SK-N-SH treated with all-trans-retinoic acid at 6 μM for 48 hours (cell line): Measurements from ENCODE around the gene GRAMD2A.

Source experiments
- ATAC-seq: fragments of 200-7000 bp; cut with Tn5 transposase; 3 replicates; pipeline ENCODE4 v1.9.1; 2020; ENCODE audit warnings: mild to moderate bottlenecking, moderate library complexity
- ARNTL ChIP-seq: fragments of 450-650 bp; formaldehyde crosslinking; IDR thresholded peaks from 2 replicates; pipeline ENCODE4 v1.5.0; 2020; ENCODE audit warnings: low read depth, mild to moderate bottlenecking, moderate library complexity, borderline replicate concordance
- CREB5 ChIP-seq: fragments of 250-450 bp; sonication (Bioruptor Pico); IDR thresholded peaks from 2 replicates; pipeline ENCODE4 v1.5.1; 2020; ENCODE audit warnings: low read depth, mild to moderate bottlenecking, moderate library complexity
- CSDC2 ChIP-seq: fragments of 250-450 bp; sonication (Bioruptor Pico); IDR thresholded peaks from 2 replicates; pipeline ENCODE4 v1.5.0; 2020; ENCODE audit warnings: mild to moderate bottlenecking, moderate library complexity
- ESRRG ChIP-seq: fragments of 250-450 bp; sonication (Bioruptor Pico); IDR thresholded peaks from 2 replicates; pipeline ENCODE4 v1.6.1; 2021; ENCODE audit warnings: mild to moderate bottlenecking
- GLIS3 ChIP-seq: fragments of 250-450 bp; sonication (Bioruptor Pico); IDR thresholded peaks from 2 replicates; pipeline ENCODE4 v1.5.0; 2020; ENCODE audit warnings: mild to moderate bottlenecking, moderate library complexity
- ISL1 ChIP-seq: fragments of 250-450 bp; sonication (Bioruptor Pico); IDR thresholded peaks from 2 replicates; pipeline ENCODE4 v2.1.2; 2022; ENCODE audit warnings: mild to moderate bottlenecking, moderate library complexity
- OSR1 ChIP-seq: fragments of 250-450 bp; sonication (Bioruptor Pico); IDR thresholded peaks from 2 replicates; pipeline ENCODE4 v1.8.0; 2022; ENCODE audit warnings: moderate library complexity, mild to moderate bottlenecking, inconsistent platforms
- PATZ1 ChIP-seq: fragments of 250-450 bp; sonication (Bioruptor Pico); IDR thresholded peaks from 2 replicates; pipeline ENCODE4 v1.8.0; 2020; ENCODE audit warnings: mild to moderate bottlenecking, moderate library complexity, borderline replicate concordance
- POU6F1 ChIP-seq: fragments of 250-450 bp; sonication (Bioruptor Pico); IDR thresholded peaks from 2 replicates; pipeline ENCODE4 v1.8.0; 2021; ENCODE audit warnings: low read depth, mild to moderate bottlenecking, moderate library complexity, borderline replicate concordance
- PPARA ChIP-seq: fragments of 250-450 bp; sonication (Bioruptor Pico); IDR thresholded peaks from 2 replicates; pipeline ENCODE4 v1.5.0; 2020; ENCODE audit warnings: mild to moderate bottlenecking, borderline replicate concordance
- RARB ChIP-seq: fragments of 250-450 bp; sonication (Bioruptor Pico); IDR thresholded peaks from 2 replicates; pipeline ENCODE4 v1.8.0; 2021; ENCODE audit warnings: mild to moderate bottlenecking, moderate library complexity
- SNAI2 ChIP-seq: fragments of 250-450 bp; sonication (Bioruptor Pico); IDR thresholded peaks from 2 replicates; pipeline ENCODE4 v1.5.0; 2020; ENCODE audit warnings: mild to moderate bottlenecking, moderate library complexity
- TOX ChIP-seq: fragments of 250-450 bp; sonication (Bioruptor Pico); IDR thresholded peaks from 2 replicates; pipeline ENCODE4 v1.8.0; 2021; ENCODE audit warnings: mild to moderate bottlenecking, moderate library complexity, borderline replicate concordance
- ZC3H10 ChIP-seq: fragments of 250-450 bp; sonication (Bioruptor Pico); IDR thresholded peaks from 2 replicates; pipeline ENCODE4 v1.5.1; 2021; ENCODE audit warnings: mild to moderate bottlenecking, moderate library complexity
- ZFP3 ChIP-seq: fragments of 250-450 bp; sonication (Bioruptor Pico); IDR thresholded peaks from 2 replicates; pipeline ENCODE4 v1.5.0; 2020; ENCODE audit warnings: mild to moderate bottlenecking, moderate library complexity
- ZFP30 ChIP-seq: fragments of 450-650 bp; formaldehyde crosslinking; IDR thresholded peaks from 2 replicates; pipeline ENCODE4 v1.5.0; 2022; ENCODE audit warnings: mild to moderate bottlenecking, moderate library complexity
- ZNF565 ChIP-seq: fragments of 450-650 bp; formaldehyde crosslinking; conservative IDR thresholded peaks from 2 replicates; pipeline ENCODE4 v1.5.0; 2020; ENCODE audit warnings: low read depth, mild to moderate bottlenecking, moderate library complexity
- ZNF70 ChIP-seq: fragments of 450-650 bp; formaldehyde crosslinking; IDR thresholded peaks from 2 replicates; pipeline ENCODE4 v1.5.0; 2020; ENCODE audit warnings: mild to moderate bottlenecking, moderate library complexity
- ZNF8 ChIP-seq: fragments of 450-650 bp; formaldehyde crosslinking; IDR thresholded peaks from 2 replicates; pipeline ENCODE4 v1.5.0; 2020; ENCODE audit warnings: mild to moderate bottlenecking, moderate library complexity
- TF ChIP-seq, protein P1 (sequence below): fragments of 250-450 bp; sonication (Bioruptor Pico); IDR thresholded peaks from 2 replicates; pipeline ENCODE4 v1.5.1; 2021; ENCODE audit warnings: mild to moderate bottlenecking, moderate library complexity
- TF ChIP-seq, protein P2 (sequence below): fragments of 250-450 bp; sonication (Bioruptor Pico); IDR thresholded peaks from 2 replicates; pipeline ENCODE4 v1.5.0; 2020; ENCODE audit warnings: mild to moderate bottlenecking, moderate library complexity

GRAMD2A gene

DNA sequence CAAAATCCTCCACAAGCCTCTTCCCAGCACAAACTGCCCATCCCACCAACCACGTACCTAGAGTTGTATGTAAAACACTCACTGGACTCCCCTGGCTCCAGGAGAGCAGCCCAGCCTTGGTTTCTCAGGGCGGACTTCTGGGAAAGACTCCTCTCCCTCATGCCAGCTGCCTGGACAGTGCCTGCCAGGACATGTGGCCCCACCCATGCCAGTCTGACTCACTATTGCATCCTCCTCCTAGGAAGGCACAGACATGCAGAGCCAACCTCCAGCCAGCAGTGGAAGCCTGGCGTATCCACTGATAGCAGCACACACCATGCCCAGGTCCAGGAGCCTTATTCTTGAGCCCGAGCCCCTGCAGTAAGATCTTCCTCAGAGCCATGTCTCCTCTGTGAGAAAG lies 24.8 kb upstream of the GRAMD2A start:
- ATAC-seq: peak; percentile 78
- TF ChIP-seq PATZ1 (CRISPR knock-in tag): no peak
- TF ChIP-seq OSR1 (CRISPR knock-in tag): no peak
- no peak for TF ChIP-seq RARB (CRISPR knock-in tag)
- no peak for TF ChIP-seq GLIS3 (CRISPR knock-in tag)
- TF ChIP-seq, all 23 proteins: peak for 0

DNA sequence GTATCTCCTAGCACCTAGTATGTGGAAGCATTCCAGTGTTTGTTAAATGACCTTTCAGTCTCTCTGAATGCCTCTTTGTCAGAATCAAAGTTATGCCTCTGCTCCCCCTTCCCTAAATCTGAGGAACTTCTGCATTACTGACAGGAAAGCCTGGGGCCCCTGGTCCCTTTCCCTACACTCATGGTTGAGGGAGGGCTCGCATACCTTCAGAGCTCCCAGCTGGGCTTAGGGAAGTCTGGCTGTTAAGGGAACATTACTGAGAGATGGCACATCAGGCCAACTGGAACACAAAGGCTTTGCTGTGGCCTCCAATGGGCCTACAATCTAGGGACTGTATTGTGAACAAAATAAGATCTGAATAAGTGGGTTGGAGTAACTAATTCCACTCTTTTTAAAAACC lies 23.1 kb upstream of the GRAMD2A start:
- TF ChIP-seq PPARA (CRISPR knock-in tag): no peak
- no peak for TF ChIP-seq ESRRG (CRISPR knock-in tag)
- TF ChIP-seq OSR1 (CRISPR knock-in tag): no peak
- TF ChIP-seq RARB (CRISPR knock-in tag): no peak
- TF ChIP-seq POU6F1: no peak
- no peak for TF ChIP-seq ZFP3 (CRISPR knock-in tag)
- TF ChIP-seq ARNTL (CRISPR knock-in tag): no peak
- TF ChIP-seq CSDC2 (CRISPR knock-in tag): no peak
- ATAC-seq: no peak

GRCh38 chr15:72217216-72217615 lies 19.6 kb upstream of the GRAMD2A start:
- TF ChIP-seq PPARA (CRISPR knock-in tag) (no peak), TOX (CRISPR knock-in tag) (no peak), SNAI2 (no peak), ZC3H10 (CRISPR knock-in tag) (no peak), ZNF70 (CRISPR knock-in tag) (no peak), CSDC2 (CRISPR knock-in tag) (no peak), ZNF565 (CRISPR knock-in tag) (no peak), ZFP30 (no peak), ZFP3 (CRISPR knock-in tag) (no peak), ESRRG (CRISPR knock-in tag) (no peak), ZNF8 (no peak)
- TF ChIP-seq, protein P1, sequence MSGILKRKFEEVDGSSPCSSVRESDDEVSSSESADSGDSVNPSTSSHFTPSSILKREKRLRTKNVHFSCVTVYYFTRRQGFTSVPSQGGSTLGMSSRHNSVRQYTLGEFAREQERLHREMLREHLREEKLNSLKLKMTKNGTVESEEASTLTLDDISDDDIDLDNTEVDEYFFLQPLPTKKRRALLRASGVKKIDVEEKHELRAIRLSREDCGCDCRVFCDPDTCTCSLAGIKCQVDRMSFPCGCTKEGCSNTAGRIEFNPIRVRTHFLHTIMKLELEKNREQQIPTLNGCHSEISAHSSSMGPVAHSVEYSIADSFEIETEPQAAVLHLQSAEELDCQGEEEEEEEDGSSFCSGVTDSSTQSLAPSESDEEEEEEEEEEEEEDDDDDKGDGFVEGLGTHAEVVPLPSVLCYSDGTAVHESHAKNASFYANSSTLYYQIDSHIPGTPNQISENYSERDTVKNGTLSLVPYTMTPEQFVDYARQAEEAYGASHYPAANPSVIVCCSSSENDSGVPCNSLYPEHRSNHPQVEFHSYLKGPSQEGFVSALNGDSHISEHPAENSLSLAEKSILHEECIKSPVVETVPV: no peak
- no peak for ATAC-seq

- no peak for ATAC-seq
- TF ChIP-seq ISL1 (CRISPR knock-in tag) (no peak), GLIS3 (CRISPR knock-in tag) (no peak), PPARA (CRISPR knock-in tag) (no peak), POU6F1 (no peak), PATZ1 (CRISPR knock-in tag) (no peak), ZFP3 (CRISPR knock-in tag) (no peak), TOX (CRISPR knock-in tag) (no peak), CREB5 (CRISPR knock-in tag) (no peak)
- TF ChIP-seq, protein P2, sequence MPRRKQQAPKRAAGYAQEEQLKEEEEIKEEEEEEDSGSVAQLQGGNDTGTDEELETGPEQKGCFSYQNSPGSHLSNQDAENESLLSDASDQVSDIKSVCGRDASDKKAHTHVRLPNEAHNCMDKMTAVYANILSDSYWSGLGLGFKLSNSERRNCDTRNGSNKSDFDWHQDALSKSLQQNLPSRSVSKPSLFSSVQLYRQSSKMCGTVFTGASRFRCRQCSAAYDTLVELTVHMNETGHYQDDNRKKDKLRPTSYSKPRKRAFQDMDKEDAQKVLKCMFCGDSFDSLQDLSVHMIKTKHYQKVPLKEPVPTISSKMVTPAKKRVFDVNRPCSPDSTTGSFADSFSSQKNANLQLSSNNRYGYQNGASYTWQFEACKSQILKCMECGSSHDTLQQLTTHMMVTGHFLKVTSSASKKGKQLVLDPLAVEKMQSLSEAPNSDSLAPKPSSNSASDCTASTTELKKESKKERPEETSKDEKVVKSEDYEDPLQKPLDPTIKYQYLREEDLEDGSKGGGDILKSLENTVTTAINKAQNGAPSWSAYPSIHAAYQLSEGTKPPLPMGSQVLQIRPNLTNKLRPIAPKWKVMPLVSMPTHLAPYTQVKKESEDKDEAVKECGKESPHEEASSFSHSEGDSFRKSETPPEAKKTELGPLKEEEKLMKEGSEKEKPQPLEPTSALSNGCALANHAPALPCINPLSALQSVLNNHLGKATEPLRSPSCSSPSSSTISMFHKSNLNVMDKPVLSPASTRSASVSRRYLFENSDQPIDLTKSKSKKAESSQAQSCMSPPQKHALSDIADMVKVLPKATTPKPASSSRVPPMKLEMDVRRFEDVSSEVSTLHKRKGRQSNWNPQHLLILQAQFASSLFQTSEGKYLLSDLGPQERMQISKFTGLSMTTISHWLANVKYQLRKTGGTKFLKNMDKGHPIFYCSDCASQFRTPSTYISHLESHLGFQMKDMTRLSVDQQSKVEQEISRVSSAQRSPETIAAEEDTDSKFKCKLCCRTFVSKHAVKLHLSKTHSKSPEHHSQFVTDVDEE (CRISPR knock-in tag): no peak
- TF ChIP-seq, all 23 proteins: peak for 0
Measured at GRCh38 chr15:72216079-72216478, 18.5 kb upstream of the GRAMD2A start.
